ENCODE results near the gene ITGAD.

ITGAD gene

DNA sequence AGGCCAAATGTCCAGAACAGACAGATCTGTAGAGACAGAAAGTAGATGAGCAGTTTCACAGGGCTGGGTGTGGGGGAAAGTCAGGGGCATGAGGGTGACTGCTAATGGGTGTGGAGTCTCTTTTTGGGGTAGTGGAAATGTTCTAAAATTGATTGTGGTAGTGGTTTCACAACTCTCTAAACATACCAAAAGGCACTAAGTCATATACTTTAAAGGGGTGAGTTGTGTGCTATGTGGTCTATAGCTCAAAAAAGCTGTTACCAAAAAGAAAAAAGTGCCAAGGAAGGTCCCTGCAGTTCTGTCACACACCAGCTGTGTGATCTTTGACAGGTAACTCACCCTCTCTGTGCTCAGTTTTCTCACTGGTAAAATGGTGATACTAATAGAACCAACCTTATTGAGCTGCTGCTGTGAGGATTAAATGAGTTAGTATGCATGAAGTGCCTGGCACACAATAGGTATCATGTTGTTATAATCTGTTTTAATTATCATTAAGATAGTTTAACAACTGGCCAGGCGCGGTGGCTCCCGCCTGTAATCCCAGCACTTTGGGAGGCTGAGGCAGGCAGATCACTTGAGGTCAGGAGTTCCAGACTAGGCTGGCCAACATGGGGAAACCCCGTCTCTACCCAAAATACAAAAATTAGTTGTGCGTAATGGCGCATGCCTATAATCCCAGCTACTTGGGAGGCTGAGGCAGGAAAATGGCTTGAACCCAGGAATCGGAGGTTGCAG, 27.8 kb upstream of the ITGAD start:
- no peak for DNase-seq (ENCODE audit: low spot score)

DNA sequence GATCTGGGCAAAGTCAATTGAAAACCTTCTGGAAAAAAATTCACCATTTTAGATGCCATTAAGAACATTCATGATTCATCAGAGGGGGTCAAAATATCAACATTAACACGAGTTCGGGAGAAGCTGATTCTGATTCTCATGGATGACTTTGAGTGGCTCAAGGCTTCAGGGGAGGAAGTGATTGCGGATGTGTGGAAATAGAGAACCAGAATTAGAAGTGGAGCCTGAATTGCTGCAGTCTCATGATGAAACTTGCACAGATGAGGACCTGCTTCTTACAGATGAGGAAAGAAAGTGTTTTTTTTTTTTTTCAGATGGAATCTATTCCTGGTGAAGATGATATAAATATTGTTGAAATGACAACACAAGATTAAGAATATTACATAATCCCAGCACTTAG, 25.3 kb upstream of the ITGAD start:
- no peak for DNase-seq (ENCODE audit: low spot score)

DNA sequence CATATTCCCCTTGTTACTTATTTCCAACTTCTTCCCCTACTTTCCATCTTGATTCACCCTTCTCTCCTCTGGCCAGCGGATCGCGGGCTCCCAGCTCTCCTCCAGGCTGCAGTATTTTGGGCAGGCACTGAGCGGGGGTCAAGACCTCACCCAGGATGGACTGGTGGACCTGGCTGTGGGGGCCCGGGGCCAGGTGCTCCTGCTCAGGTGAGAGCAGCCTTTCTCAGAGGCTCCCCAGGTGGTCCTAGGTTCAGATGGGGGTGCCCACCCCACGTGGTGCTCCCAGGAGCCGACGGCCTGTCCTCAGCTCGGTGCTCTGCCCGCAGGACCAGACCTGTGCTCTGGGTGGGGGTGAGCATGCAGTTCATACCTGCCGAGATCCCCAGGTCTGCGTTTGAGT, 22.1 kb upstream of the ITGAD start:
- no peak for DNase-seq (ENCODE audit: low spot score)

DNA sequence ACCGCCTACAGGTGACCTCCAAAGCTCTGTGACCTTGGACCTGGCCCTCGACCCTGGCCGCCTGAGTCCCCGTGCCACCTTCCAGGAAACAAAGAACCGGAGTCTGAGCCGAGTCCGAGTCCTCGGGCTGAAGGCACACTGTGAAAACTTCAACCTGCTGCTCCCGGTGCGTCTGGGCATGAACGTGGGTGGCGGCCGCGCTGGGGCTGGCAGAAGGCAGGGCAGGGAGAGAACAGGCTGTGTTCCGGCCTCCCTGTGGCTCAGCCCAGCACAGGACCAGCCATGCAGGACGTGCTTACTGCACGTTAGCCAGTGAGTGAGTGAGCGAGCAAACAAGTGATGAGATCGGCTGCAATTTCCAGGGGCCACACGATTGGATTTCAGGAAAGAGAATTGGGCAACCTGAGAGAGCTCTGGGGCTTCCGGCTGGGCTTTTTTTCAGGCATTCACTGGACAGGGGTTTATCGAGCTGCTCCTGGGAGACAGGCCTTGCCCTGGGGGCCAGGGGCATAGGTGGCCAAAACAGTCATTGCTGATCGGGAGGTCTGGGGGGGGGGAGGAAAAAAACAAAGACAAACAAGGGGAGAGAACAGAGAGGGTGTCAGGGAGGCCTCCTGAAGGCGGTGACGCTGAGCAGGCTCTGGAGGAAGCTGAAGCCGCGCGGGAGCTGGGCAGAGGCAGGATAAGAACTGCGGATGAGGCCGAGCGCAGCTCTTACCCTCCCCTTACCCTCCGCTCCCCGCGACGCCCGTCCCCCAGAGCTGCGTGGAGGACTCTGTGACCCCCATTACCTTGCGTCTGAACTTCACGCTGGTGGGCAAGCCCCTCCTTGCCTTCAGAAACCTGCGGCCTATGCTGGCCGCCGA, 21.3 kb upstream of the ITGAD start:
- DNase-seq (ENCODE audit: low spot score), result no peak

DNA sequence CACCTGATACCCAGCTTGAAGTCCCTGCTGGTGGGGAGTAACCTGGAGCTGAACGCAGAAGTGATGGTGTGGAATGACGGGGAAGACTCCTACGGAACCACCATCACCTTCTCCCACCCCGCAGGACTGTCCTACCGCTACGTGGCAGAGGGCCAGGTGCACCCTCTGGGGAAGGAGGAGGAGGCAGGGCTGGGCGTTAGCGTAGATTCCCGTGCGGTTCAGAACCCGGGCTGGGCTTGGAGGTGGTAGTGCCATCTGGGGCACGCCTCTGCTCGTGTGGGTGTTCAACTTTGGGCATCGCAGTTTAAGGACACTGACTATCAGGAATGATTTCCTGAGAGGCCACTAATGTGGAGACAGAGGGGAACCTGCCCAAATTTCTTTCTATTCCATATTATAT, 19.9 kb upstream of the ITGAD start:
- DNase-seq (ENCODE audit: low spot score), result no peak

DNA sequence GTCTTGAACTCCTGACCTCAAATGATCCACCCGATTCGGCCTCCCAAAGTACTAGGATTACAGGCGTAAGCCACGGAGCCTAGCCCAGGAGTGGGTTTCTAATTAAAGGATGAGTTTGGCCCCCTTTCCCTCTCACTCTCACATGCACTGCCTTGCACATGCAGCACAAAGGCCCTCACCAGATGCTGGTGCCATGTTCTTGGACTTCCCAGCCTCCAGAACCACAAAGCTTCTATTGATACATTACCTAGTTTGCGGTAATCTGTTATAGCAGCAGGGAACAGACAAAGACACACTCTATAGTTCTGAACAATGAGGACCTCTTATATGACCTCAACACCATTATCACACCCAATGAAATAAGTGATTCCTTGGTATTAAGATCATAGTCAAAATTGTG, 17.9 kb upstream of the ITGAD start:
- no peak for DNase-seq (ENCODE audit: low spot score)

DNA sequence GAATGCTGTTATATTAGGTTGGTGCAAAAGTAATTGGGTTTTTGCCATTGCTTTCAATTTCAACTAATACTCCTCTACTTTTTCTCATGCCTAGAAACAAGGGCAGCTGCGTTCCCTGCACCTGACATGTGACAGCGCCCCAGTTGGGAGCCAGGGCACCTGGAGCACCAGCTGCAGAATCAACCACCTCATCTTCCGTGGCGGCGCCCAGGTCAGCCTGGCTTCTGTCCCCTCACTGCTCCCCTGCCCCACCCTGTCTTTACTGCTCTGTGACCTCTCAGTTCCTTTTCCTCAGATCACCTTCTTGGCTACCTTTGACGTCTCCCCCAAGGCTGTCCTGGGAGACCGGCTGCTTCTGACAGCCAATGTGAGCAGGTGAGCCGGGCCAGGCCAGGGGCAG, 16.4 kb upstream of the ITGAD start:
- no peak for DNase-seq (ENCODE audit: low spot score)

DNA sequence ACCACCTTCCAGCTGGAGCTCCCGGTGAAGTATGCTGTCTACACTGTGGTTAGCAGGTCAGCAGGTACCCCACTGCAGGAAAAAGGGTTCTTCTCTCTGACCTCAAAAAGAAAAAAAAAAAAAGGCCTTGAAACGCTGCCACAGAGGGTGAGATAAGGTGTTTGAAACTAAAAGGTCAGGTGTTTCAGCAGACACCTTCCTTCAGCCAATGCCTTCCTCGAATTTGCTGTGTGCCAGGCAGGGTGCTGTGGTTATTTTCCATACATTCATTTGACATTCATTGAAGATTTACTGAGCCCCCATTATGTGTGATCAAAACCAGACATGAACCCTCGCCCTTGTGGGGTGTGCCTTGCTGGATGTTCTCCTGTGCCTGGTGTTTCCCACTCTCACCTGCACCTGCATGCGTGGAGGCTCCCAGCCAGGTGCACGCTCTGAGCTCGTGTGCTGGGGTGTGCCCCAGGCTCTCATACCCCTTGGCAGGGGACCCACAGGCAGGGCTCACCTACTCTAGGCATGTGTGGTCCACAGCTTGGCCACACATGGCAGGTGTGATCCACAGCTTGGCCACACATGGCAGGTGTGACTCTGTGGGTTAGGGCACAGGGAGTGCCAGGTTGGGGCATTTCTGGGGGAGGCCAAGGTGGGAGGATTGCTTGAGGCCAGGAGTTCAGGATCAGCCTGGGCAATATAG, 15.8 kb upstream of the ITGAD start:
- DNase-seq (ENCODE audit: low spot score), result no peak

DNA sequence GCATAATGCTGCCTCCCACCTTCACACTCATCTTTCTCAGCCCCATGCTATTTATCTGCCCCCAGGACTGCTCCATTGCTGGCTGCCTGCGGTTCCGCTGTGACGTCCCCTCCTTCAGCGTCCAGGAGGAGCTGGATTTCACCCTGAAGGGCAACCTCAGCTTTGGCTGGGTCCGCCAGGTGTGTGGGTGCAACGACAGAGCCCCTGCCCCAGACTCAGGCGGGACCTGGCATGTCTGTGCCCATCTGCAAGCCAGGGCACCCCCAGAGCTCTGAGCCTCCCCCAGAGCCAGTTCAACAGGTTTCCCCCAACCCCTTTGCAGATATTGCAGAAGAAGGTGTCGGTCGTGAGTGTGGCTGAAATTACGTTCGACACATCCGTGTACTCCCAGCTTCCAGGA, 12.9 kb upstream of the ITGAD start:
- no peak for DNase-seq (ENCODE audit: low spot score)

DNA sequence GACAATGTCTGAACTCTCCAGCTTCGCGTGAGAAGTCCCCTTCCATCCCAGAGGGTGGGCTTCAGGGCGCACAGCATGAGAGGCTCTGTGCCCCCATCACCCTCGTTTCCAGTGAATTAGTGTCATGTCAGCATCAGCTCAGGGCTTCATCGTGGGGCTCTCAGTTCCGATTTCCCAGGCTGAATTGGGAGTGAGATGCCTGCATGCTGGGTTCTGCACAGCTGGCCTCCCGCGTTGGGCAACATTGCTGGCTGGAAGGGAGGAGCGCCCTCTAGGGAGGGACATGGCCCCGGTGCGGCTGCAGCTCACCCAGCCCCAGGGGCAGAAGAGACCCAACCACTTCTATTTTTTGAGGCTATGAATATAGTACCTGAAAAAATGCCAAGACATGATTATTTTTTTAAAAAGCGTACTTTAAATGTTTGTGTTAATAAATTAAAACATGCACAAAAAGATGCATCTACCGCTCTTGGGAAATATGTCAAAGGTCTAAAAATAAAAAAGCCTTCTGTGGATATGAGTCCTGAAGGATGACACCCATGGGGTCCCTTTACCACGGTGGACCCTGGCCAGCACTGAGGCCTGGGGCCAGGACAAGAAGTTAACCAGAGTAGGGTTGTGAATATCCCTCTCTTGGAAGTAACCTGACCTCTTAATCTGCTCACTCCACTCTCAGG, 10.5 kb upstream of the ITGAD start:
- DNase-seq (ENCODE audit: low spot score), result peak; percentile 86

DNA sequence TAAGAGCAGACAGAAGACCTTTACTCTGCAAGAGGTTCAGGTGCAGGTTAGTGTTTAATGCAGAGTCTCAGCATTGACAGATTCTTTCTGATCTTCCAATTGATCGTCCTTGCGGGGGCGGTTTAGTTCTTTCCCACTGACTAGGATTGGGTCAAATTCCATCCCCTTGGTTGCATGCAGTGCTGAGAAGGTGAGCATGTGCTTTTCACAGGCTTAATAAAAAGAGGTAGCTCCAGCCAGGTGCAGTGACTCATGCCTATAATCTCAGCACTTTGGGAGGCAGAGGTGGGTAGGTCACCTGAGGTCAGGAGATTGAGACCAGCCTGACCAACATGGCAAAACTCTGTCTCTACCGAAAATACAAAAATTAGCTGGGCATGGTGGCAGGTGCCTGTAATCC, 7.5 kb upstream of the ITGAD start:
- no peak for DNase-seq (ENCODE audit: low spot score)

DNA sequence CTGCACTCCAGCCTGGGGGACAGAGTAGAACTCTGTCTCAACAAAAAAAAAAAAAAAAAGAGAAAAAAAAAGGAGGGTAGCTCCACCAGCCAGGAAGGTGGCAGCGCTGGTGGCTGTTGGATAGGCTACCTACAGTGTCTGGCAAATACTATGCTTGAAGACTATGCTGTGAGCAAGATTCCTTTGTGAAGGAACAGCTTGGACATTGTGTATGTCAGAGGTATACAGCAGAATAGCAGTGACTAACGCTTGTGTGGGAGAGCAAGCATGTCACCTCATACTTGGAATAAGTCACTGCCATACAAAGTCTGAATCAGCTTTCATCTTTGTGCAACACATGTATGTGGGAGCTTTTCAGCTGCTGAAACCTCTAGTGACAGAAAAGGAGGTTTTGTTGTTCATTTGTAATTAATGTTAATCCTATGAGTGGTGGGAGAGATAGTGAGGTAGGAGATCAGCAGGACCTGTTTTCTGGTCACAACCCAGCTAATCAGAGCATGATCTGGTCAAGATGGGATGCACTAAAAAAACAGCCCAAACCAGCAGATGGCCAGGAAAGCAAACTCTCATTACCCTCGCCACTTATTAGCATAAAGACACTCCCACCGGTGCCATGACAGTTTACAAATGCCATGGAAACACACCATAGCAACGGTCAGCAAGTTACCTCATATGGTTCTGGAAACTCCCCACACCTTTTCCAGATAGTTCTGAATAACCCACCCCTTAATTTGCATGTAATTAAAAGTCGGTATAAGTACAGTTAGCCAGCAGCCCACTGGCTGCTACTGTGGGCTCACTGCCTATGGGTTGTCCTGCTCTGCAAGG, 6.8 kb upstream of the ITGAD start:
- DNase-seq (ENCODE audit: low spot score), result peak; percentile 48

DNA sequence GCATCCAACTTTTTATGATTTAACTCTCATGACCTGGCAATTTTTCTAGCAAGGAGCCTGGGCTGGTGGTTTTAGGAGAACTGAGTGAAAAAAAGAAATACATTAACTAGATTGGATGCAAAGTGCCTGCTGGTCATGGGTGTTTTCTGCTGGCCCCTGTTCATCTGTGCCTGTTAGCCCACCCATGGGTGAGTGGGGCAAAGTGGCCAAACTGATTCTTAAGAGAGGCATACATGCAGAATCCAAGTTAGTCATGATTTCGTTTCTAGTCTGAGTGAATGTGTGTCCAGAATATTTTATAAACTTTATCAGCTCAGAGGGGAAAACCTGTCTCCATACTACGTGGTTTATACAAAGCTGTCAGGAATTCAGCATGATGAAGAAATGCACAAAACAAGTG, 4.6 kb upstream of the ITGAD start:
- no peak for DNase-seq (ENCODE audit: low spot score)

DNA sequence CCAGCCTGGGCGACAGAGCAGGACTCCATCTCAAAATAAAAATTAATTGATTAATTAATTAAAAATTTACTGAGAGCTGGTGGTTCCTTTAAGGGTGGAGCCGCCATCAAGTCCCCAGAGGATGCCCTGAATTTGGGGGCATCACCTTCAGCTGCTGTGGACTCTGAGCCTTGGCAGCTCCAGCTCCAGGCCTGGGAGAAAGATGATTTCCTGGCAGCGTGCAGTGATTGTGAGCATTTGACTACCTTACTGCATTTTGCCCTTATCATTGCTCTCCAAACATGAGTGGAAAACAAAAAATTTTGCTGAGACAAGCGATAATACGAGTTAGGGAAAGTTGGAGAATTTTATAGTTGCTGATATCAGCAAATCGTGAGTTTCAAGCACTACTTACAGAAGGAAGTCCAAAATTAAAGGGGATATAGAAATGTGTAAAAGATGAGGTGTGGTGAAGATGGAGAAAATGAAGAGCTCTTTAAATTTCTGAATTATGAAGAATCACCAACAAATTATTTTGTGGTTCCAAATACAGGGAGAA, 2.6 kb upstream of the ITGAD start:
- DNase-seq (ENCODE audit: low spot score), result no peak

DNA sequence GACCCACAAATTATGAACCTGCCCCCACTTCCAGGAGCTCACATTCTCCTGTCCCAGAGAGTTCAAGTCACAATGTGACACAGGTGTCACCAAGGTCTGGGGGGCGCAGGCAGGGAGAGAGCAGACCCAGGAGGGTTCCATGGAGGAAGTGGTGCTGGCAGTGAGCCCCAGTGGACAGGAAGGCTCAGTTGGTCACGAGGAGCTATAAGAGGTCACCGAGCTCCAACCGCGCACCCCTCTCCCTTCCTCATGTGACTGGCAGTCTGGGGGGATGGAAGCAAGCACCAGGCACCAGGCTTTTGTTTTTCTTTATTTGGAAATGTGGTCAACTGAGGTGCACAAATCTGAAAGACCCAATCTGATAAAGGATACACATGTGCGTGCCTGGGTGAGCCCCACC, 2.5 kb downstream of the ITGAD start:
- no peak for DNase-seq (ENCODE audit: low spot score)

DNA sequence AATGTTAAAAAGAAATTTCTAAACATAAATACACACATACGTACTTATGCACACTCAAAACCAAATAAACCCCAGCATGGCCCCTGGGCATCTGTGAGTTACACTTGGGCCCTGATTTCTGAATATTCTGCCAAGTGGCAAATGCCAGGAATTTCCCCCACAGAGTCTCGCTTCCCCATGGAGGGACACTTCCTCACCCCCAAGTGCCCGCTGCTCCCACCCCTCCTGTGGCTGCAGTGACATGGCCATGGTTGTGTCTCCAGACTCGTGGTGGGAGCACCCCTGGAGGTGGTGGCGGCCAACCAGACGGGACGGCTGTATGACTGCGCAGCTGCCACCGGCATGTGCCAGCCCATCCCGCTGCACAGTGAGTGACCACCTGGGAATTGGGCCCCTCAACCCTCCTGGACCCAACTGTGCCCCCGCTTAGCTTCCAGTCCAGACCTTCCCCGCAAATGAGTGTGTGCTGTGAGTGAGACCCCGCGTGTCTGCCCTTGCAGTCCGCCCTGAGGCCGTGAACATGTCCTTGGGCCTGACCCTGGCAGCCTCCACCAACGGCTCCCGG, 4.0 kb downstream of the ITGAD start:
- no peak for DNase-seq (ENCODE audit: low spot score)

DNA sequence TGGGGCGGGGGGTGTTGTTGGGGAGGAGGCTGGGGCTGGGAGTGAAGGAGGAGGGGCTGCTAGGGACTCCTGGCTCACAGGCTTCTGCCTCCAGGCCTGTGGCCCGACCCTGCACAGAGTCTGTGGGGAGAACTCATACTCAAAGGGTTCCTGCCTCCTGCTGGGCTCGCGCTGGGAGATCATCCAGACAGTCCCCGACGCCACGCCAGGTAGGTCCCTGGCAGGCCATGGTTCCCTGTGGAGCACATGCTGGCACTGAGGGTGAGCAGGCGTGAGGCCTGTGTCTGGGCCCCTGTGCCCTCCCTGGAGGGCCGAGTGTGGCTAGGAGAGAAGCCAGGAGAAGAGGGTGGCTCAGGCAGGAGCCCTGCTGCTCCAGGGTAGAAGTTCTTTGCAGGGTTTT, 4.6 kb downstream of the ITGAD start:
- DNase-seq (ENCODE audit: low spot score), result no peak

DNA sequence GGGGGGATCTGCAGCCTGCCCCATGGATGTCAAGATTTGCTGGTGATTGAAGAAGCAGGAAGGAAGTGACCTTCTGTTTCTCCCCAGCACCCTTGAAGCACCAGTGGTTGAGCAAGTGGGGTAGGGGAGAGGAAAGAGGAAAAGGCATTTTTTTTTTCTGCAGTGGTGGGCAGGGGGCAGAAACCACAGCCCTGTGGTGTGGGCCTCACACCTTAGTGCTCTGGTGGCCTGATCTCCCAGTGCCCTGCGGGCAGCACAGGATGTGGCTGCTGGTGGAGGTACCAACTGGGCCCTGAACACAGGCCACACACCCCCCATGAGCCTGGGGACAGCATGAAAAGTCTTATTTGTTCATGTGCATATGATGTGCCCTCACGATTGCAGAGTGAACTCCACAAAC, 7.1 kb downstream of the ITGAD start:
- no peak for DNase-seq (ENCODE audit: low spot score)

DNA sequence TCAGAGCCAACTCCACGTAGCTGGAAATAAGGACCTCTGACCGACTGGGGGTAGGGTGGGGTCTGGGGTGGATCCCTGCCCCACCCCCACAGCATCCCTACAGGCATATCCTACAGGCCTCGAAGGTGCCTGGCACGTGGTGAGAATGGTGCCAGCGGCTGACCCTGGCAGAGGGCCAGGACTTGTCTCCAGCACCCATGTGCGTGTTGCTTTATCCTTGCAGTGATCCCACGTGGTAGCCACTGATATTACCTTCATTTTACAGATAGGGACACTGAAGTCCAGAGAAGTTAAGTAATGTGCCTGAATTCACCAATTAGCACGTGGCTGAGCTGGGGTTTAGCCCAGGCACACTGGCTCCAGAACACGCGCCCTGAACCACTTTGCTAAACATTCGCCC, 8.3 kb downstream of the ITGAD start:
- no peak for DNase-seq (ENCODE audit: low spot score)

DNA sequence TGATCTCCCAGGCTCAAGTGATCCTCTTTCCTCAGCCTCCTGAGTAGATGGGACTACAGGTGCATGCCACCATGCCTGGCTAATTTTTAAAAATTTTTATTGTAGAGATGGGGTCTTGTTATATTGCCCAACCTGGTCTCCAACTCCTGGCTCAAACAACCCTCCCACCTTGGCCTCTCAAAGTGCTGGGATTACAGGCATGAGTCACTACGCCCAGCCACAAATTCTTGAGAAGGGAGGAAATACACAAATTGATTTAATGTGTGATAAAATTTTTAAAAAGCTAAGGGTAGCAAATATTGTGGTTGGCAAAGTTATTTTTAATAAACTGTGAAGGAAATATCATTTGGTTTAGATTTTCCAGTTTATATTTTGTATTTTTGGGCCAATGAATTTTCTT, 9.6 kb downstream of the ITGAD start:
- DNase-seq (ENCODE audit: low spot score), result peak; percentile 33
